A549 (cell line): ENCODE results near the gene UGT1A7.

ENCODE experiments used
- CHD2 ChIP-seq: fragments of 150-350 bp; IDR thresholded peaks from 2 replicates; pipeline ENCODE4 v1.6.1; 2014; ENCODE audit warnings: low read length; ENCODE audit not compliant: partially characterized antibody
- HDAC2 ChIP-seq: fragments of 200-600 bp; sonication (generic); IDR thresholded peaks from 2 replicates; pipeline ENCODE4 v1.6.1; 2016
- MAX ChIP-seq: IDR thresholded peaks from 2 replicates; pipeline ENCODE4 v1.6.1; 2012
- POLR2A ChIP-seq: IDR thresholded peaks from 2 replicates; pipeline ENCODE4 v1.6.1; 2012; ENCODE audit warnings: mild to moderate bottlenecking, low read length
- RNF2 ChIP-seq: fragments of 200-600 bp; sonication (generic); IDR thresholded peaks from 2 replicates; pipeline ENCODE4 v1.6.1; 2016; ENCODE audit warnings: low read depth, mild to moderate bottlenecking, antibody characterized with exemption, moderate library complexity, borderline replicate concordance
- TF ChIP-seq, protein P1 (sequence below): fragments of 250-450 bp; sonication (Bioruptor Pico); IDR thresholded peaks from 2 replicates; pipeline ENCODE4 v1.5.0; 2021; ENCODE audit warnings: mild to moderate bottlenecking, moderate library complexity, borderline replicate concordance
- TF ChIP-seq, protein P2 (sequence below): fragments of >200 bp; sonication (Bioruptor Twin); formaldehyde crosslinking; IDR thresholded peaks from 3 replicates; pipeline ENCODE4 v1.5.1; 2016

DNA sequence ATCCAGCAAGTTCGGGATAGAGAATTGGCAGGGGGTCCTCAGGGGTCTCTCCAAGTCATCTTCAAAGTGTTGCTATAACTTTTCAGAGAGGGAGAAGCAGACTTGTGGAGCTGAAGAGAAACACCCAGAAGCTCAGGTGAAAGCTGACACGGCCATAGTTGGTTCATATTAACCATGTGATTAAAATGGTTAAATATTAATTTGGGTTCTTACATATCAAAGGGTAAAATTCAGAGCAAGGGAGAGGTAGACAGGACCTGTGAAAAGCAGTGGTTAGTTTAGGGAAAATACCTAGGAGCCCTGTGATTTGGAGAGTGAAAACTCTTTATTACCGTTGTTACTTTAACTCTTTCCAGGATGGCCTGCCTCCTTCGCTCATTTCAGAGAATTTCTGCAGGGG lies 10.9 kb downstream of the UGT1A7 start, which contains the start of gene UGT1A6:
- TF ChIP-seq, protein P1, sequence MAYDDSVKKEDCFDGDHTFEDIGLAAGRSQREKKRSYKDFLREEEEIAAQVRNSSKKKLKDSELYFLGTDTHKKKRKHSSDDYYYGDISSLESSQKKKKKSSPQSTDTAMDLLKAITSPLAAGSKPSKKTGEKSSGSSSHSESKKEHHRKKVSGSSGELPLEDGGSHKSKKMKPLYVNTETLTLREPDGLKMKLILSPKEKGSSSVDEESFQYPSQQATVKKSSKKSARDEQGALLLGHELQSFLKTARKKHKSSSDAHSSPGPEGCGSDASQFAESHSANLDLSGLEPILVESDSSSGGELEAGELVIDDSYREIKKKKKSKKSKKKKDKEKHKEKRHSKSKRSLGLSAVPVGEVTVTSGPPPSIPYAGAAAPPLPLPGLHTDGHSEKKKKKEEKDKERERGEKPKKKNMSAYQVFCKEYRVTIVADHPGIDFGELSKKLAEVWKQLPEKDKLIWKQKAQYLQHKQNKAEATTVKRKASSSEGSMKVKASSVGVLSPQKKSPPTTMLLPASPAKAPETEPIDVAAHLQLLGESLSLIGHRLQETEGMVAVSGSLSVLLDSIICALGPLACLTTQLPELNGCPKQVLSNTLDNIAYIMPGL (CRISPR knock-in tag): no peak
- TF ChIP-seq POLR2A (no peak), MAX (no peak), CHD2 (no peak), HDAC2 (no peak), RNF2 (no peak)
- TF ChIP-seq, protein P2, sequence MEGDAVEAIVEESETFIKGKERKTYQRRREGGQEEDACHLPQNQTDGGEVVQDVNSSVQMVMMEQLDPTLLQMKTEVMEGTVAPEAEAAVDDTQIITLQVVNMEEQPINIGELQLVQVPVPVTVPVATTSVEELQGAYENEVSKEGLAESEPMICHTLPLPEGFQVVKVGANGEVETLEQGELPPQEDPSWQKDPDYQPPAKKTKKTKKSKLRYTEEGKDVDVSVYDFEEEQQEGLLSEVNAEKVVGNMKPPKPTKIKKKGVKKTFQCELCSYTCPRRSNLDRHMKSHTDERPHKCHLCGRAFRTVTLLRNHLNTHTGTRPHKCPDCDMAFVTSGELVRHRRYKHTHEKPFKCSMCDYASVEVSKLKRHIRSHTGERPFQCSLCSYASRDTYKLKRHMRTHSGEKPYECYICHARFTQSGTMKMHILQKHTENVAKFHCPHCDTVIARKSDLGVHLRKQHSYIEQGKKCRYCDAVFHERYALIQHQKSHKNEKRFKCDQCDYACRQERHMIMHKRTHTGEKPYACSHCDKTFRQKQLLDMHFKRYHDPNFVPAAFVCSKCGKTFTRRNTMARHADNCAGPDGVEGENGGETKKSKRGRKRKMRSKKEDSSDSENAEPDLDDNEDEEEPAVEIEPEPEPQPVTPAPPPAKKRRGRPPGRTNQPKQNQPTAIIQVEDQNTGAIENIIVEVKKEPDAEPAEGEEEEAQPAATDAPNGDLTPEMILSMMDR: no peak
